Hippocampal formation (tissue), 2 donors: ENCODE data around the gene MIF.
"Not testable (repeated sequence)": the region's sequence is repeated elsewhere in the genome, so short reads cannot be mapped to it uniquely, and the experiment has no call there.

Experiments used
- DNase-seq, 2 donors: peaks; one replicate each; lab custom pipeline; 2025; lab: John Stamatoyannopoulos, UW

MIF gene

DNA sequence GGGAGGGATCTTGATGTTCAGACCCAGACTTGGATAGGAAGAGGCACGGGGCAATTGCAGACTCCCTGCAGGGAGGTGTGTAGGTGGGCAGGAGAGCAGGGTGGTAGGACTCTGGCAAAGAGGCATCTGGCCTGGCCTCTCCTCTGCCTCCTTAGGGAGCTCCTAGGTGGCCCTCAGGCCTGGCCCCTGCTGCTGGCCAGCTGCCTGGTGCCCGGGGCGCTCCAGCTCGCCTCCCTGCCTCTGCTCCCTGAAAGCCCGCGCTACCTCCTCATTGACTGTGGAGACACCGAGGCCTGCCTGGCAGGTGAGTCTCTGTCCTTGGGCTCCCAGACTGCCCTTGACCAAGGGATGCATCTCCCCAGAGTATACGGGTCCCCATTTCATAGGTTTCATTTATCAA is 16.6 kb upstream of the MIF start:
- DNase-seq = no peak

DNA sequence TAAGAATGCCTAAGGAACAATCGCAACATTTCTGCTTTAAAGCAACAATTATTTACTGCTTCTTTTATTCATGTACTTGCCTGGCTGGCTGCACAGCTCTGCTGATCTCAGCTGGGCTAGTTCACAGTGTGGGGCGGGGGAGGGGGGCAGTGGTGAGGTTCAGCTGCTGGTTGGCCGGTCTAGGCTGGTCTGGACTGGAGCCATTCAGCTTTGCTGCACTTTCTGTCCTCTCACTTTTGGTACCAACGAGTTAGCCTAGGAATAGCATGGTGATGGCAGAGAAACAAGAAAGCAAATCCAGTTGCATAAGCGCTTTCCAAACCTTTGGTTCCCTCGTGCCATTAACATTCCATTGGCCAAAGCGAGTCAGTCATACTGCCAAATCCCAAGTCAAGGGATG is 16.0 kb upstream of the MIF start:
- no peak for DNase-seq

DNA sequence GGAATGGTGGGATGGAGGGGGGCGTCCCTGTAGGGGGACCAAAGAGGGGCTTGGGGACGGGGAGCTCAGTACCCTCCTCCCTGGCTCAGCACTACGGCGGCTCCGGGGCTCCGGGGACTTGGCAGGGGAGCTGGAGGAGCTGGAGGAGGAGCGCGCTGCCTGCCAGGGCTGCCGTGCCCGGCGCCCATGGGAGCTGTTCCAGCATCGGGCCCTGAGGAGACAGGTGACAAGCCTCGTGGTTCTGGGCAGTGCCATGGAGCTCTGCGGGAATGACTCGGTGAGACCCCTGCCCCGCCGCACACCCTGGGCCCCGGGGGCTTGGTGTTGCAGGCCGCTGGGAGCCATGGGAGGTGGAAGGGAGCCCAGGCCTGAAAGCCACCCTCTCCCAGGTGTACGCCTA is 11.8 kb upstream of the MIF start:
- DNase-seq = no peak

DNA sequence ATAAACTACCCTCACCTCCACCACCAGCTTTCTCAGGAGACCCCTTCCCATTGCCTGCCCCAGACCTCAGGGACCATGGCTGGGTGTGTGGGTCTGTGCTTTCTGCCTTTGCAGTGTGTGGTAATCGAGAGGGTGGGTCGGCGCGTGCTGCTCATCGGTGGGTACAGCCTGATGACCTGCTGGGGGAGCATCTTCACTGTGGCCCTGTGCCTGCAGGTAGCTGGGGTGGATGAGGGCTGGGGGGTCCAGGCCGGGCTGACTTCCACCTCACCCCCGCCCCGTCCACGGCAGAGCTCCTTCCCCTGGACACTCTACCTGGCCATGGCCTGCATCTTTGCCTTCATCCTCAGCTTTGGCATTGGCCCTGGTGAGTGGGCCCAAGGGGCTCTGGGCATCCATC is 10.5 kb upstream of the MIF start:
- DNase-seq = no peak

DNA sequence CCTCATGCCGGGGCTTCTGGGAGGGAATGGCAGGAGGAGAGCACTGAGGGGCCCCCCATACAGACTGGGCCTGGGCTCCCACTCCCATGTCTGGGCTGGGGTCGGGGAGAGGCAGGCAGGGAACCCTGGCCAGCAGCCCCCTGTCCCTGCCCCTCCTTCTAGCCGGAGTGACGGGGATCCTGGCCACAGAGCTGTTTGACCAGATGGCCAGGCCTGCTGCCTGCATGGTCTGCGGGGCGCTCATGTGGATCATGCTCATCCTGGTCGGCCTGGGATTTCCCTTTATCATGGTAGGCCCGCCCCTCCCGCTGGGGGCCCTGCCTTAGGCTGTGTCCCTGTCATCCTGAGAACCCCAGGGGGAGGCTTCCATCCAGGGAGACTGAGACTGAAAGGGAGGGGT is 10.0 kb upstream of the MIF start:
- no peak for DNase-seq

DNA sequence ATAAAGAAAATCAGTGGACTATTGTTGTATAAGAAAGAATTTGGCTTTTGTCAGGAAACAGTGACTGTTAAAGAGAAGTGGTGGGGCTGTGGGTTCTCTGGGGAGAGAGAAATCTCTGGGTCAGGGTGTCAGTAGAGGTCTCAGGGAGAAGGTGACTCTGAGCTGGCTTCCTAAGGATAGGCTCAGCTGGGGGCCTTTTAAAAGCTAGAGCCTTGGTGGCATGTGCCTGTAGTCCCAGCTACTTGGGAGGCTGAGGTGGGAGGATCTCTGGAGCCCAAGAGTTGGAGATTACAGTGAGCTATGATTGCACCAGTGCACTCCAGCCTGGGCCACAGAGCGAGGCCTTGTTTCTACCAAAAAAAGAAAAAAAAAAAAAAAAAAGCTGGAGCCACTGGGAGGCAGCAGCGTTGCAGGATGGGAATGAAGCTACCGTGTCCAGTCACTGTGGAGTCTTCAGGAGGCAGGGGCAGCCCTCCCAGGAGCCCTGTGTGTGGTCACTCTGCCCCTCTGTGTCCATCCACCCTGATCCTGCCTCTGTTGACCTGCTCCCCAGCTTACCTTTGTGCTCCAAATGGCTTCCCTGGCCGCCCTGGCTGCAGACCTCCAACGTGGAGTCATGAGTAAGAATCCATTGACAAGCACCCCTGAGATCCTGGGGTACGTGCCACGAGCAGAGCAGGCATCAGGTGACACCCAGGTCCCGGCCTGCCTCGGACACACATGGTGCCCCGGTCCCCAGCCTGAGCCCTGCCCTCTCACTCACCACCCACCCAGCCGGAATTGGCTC is 5.4 kb upstream of the MIF start:
- DNase-seq = peak in 1 of 2 donors; percentile 36

DNA sequence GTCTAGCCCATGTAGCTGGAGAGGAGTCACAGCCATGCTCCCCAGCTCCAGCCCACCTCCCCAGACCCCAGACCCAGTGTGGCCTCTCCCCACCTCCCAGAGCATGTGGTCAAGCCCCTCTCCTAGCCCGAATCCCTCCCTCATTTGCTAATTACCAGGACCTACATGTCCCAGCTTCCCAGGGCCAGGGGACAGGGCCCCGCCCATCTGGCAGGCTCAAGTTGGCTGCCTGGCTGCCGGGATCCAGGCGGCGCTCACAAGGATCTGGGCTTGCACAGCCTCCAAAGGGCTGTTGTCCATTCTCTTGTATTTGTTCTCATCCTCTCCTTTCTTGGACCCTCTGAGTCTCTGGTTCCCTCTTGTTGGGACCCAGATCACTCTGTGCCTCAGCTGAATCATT is 4.6 kb upstream of the MIF start:
- peak in 1 of 2 donors; percentile 7 for DNase-seq

DNA sequence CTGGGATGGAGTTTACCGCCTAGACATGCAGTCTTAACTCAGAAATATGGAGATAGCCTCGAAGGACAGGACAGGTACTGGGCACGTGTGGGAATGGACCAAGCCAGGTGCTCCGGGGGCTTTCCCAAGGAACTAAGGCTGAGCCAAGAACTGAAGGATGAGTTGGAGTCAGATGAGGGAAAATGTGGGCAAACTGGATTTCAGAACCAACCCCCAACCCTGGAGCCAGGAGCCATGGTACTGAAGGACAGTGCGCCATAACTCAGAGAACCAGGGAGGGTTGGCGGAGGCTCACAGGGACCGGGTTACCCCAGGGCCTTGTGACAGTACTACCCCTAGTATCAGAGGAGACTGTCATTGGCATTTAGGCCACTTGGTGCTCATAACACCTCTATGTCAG is 2.5 kb upstream of the MIF start:
- no peak for DNase-seq

DNA sequence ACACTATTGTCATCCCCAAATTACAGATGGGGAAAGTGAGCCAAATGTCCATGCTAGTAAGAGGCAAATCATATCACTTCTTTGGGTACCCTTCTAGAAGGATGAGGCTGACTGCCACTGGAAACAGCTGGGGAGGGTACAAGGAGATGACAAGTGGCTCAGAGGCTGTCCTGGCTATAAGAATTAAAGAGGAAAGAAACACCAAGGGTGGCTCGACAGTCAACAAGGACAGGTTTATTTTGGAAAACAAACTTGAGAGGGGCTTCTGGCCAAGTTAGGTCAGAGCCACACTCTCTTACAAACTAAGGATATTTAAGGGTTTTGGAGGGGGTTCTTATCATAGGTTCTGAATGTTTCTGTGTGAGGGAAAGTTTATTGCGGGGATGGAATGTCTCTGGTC is 2.1 kb upstream of the MIF start:
- DNase-seq = no peak

DNA sequence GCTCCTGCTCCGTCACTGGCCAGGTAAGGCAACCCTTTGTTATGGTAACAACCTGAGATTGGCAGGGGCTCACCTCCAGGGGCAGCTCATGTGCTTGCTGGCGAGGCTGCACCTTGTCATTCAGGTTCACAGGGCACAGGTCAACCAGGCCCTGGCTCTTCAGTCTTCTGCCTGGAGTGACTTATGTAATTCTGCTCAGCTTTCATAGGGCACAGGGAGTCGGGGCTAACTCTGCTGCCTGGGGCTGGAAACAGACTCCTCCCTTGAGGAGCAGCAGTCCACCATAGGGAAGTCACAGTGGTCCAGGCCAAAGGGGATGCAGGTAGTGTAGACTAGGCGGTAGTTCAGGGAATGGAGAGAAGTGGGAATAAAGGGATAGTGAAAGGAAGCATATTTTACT is 1.5 kb upstream of the MIF start:
- DNase-seq = no peak

DNA sequence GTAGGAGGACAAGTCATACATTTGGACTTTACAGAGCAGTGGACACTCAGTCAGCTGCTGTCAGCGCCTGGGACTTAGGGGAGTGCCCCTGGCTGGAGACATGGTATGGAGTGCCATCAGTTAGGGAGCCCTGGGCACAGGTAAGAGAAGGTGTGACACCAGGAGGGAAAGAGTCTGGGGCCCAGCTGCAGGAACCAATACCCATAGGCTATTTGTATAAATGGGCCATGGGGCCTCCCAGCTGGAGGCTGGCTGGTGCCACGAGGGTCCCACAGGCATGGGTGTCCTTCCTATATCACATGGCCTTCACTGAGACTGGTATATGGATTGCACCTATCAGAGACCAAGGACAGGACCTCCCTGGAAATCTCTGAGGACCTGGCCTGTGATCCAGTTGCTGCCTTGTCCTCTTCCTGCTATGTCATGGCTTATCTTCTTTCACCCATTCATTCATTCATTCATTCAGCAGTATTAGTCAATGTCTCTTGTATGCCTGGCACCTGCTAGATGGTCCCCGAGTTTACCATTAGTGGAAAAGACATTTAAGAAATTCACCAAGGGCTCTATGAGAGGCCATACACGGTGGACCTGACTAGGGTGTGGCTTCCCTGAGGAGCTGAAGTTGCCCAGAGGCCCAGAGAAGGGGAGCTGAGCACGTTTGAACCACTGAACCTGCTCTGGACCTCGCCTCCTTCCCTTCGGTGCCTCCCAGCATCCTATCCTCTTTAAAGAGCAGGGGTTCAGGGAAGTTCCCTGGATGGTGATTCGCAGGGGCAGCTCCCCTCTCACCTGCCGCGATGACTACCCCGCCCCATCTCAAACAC is 850 bp upstream of the MIF start:
- no peak for DNase-seq

DNA sequence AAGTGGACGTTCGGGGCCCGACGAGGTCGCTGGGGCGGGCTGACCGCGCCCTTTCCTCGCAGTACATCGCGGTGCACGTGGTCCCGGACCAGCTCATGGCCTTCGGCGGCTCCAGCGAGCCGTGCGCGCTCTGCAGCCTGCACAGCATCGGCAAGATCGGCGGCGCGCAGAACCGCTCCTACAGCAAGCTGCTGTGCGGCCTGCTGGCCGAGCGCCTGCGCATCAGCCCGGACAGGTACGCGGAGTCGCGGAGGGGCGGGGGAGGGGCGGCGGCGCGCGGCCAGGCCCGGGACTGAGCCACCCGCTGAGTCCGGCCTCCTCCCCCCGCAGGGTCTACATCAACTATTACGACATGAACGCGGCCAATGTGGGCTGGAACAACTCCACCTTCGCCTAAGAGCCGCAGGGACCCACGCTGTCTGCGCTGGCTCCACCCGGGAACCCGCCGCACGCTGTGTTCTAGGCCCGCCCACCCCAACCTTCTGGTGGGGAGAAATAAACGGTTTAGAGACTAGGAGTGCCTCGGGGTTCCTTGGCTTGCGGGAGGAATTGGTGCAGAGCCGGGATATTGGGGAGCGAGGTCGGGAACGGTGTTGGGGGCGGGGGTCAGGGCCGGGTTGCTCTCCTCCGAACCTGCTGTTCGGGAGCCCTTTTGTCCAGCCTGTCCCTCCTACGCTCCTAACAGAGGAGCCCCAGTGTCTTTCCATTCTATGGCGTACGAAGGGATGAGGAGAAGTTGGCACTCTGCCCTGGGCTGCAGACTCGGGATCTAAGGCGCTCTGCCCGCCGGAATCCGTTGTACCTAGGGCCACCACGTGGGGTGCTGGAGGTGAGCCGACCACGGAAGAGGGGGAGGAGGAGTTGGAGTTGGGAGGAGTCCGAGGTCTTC is 771 bp downstream of the MIF start:
- DNase-seq = peak in 1 of 2 donors; percentile 8

DNA sequence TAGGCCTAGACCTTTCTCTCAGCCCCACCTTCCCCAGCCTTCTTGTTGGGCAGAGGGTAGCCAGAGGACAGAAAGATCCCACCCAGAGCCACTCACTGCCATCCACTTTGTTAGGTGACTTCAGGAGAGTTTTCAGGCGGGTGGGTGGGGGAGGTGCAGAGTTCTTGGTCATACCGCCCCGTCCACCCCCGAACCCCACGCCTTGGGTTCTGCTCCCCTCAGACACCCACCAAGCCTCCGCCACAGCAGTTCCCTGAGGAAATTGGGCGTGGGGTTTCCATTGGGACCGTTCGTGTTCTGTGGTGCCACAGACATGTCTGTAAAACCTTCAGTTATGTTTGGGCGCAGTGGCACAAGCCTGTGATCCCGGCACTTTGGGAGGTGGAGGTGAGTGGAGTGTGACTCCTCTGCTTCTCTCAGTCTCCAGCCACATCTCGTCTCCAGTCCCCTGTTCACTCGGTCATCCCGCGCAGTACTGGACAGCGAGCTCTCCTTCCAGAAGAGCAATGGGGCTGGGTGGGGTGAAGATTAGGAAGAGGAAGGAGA is 1.5 kb downstream of the MIF start:
- no peak for DNase-seq

DNA sequence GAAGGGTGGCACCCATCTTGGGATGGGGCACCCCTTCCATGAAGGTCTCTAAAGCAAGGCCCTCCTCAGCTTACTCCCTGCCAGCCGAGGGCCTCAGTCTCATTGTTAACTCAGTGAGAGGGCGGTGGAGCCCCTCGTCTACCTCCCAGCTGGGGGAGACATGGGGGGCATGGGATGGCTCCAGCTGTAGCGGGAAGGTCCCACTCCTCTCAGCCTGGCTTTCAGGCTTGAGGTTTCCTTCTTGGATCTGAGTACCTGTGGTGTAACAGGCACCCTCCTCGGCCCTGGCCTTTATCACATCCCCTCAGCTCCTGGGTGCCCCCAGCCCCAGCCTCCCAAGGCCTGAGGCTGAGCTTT is 2.0 kb downstream of the MIF start:
- no peak for DNase-seq

DNA sequence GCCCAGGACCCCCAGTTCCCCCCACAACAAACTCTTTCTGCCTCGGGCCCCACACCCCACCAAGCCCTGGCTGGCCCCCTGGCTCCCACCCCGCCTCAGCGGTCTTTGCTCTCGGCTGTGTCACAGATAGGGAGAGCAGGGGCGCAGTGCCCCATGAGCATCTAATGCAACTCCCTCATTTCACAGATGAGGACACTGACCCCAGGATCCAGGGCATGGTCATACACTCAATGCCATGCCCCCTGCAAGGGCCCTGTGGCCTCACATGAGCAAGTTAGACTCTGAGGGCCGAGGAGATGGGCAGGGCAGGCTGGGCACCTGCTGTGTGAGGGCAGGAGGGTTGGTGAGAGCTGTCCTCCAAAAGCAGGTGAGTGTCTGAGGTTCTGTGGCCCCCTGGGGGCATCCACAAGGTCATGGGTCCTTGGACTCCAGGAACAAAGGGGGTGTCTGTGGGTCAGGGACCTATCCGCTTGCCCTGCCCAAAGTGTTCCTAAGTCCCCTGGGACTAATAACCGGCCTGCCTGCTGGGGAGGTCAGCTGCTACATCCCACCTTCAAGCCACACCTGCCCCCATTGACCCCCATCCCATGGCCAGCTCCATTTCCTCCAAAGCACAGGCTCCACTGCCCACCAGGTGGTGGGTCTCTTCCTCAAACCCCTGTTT is 2.5 kb downstream of the MIF start:
- no peak for DNase-seq

DNA sequence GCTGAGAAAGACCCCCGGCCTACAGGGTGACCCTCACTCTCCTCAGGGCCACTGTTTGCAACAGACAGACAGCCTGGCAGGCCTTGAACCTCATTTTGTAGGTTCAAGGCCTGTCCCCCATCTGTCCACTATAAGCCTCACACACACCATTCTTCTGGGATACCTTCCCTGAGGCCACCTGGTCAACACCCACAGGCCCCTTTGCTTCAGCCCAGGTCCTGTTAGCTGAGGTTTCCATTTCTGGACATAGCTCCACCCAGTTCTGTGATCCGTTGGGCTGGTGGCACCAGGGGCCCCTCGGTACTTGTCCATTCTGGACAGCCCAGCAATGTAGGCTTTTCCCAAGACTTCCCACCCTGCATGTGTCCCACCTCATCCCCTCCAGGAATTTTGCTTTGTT is 3.1 kb downstream of the MIF start:
- DNase-seq = no peak

DNA sequence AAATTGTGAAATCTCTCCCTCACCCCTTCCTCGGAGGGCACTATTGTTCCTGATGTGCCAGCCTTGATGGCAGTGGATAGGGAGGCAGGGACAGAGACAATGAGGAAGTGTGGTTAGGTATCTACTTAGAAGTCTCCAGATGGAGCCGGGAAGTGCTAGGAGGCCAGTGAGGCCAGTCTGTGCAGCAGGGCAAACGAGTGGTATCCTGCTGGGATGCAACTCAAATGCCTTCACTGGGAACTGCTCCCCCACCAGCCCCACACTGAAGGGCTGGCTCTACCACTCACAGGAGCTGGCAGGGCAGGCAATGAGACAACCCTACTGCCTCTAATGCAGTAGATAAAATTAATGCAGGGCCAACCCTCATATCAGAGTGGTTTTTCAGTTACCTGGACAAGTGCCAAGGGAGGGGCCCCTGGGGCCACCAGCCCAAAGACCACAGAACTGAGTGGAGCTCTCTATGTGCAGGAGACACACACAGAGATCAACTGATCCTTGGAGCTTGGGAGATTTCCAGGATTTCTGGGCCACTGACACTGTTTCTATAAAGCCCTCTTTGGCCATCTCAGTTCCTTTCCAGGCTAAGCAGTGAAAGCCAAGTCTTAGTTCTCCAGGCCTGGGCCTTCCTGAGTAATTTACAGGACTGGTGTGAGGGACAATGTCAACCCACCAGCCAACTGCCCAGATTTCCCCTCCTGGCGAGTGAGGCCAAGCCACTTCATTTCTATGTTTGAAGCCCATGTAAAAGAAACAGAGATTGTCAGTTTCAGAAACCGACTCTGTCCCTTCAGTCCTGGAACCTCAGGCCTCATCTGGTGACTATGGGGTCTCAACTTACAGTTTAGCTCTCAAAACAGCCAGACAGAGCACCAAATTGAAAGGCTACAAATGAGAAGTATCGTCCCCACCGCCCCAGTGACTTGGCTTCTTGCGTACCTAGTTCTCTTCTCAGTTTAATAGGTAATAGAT is 4.1 kb downstream of the MIF start:
- DNase-seq = peak; percentile 13 to 19

DNA sequence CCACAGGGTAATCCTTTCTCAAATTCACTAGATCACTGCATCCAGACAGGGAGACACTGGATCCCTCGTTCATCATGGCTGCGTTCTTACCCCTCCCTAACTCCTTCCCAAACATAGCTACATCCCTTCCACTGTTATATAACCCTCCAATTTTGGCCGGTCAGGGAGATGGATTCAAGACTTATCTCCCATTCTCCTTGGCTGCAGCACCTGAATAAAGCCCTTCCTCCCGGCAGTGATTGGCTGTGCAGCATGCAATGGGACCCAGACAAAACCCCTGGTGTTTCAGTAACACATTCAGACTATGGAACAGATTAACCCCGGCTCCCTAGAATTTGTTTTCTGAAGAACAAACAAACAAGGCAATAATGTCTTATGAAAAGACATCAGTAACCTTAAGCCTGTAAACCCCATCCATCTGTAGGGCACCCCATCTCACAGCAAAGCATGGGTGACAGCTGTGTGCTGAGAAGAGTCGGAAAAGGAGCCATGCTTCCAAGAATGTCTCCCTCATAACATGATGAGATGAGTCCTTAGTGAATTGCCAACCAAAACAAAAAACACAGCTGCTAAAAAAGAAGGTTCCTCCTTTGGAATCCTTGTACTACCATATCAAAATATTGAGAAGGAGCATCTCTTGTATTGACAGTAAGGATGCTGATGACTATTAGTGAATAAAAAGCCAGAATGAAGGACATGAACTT is 5.0 kb downstream of the MIF start:
- no peak for DNase-seq

DNA sequence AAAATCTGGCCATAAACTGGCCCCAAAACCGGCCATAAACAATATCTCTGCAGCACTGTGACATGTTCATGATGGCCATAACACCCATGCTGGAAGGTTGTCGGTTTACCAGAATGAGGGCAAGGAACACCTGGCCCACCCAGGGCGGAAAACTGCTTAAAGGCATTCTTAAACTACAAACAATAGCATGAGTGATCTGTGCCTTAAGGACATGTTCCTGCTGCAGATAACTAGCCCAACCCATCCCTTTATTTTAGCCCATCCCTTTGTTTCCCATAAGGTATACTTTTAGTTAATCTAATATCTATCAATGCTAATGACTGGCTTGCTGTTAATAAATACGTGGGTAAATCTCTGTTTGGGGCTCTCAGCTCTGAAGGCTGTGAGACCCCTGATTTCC is 6.0 kb downstream of the MIF start:
- DNase-seq = not testable (repeated sequence)

DNA sequence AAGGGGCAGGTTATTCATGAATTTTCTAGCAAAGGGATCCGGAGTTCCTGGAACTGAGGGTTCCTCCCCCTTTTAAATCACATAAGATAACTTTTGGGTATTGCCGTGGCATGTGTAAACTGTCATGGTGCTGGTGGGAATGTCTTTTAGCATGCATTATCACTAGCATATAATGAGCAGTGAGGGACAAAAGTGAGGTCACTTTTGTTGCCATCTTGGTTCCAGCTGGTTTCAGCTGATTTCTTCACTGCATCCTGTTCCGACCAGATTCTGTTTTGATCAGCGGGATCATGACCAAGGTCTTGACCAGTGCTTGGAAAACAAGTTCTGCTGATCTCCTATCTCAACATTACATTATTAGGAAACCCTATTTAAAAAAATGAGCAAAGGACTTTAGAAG is 7.4 kb downstream of the MIF start:
- no peak for DNase-seq
